Neuronal stem cell (in vitro differentiated cells): Measurements from ENCODE around the gene C1QA.

Experiments
- DNase-seq: peaks from one replicate; pipeline ENCODE4 v3.0.0-alpha.2; 2013; ENCODE audit warnings: low spot score
- H2AFZ ChIP-seq: one replicate; pipeline ENCODE4 v1.6.1; 2013; ENCODE audit warnings: mild to moderate bottlenecking, low read length, inconsistent platforms
- H2AK5ac ChIP-seq: 2 replicates; pipeline ENCODE4 v1.6.1; 2013; ENCODE audit warnings: low read depth, mild to moderate bottlenecking, inconsistent platforms, low read length, moderate library complexity, mixed read lengths
- H2BK120ac ChIP-seq: 2 replicates; pipeline ENCODE4 v1.6.1; 2013; ENCODE audit warnings: low read depth, mild to moderate bottlenecking, inconsistent platforms, low read length, moderate library complexity, mixed read lengths
- H2BK12ac ChIP-seq: one replicate; pipeline ENCODE4 v1.6.1; 2013; ENCODE audit warnings: low read length, inconsistent platforms
- H2BK15ac ChIP-seq: 2 replicates; pipeline ENCODE4 v1.6.1; 2013; ENCODE audit warnings: mild to moderate bottlenecking, low read length, inconsistent platforms, mixed read lengths
- H2BK5ac ChIP-seq: one replicate; pipeline ENCODE4 v1.6.1; 2013; ENCODE audit warnings: inconsistent platforms, mild to moderate bottlenecking, low read length, moderate library complexity
- H3K14ac ChIP-seq: one replicate; pipeline ENCODE4 v1.6.1; 2013; ENCODE audit warnings: low read length, inconsistent platforms
- H3K18ac ChIP-seq: 2 replicates; pipeline ENCODE4 v1.6.1; 2013; ENCODE audit warnings: low read length, inconsistent platforms
- H3K23ac ChIP-seq: 2 replicates; pipeline ENCODE4 v1.6.1; 2013; ENCODE audit warnings: low read depth, mild to moderate bottlenecking, mixed read lengths, low read length, inconsistent platforms; ENCODE audit not compliant: poor library complexity
- H3K27ac ChIP-seq: replicated peaks from 3 replicates; pipeline ENCODE4 v1.5.1; 2013; ENCODE audit warnings: low read length, inconsistent platforms
- H3K27me3 ChIP-seq, 3 experiments: 2 replicates each; pipeline ENCODE4 v1.6.1; 2013; ENCODE audit warnings: low read length in 3 of 3, mild to moderate bottlenecking in 2 of 3, inconsistent platforms in 1 of 3, low read depth in 1 of 3, mixed read lengths in 1 of 3, moderate library complexity in 1 of 3; ENCODE audit not compliant: control insufficient read depth in 3 of 3, insufficient read depth in 3 of 3
- H3K36me3 ChIP-seq, 2 donors: replicated peaks in 1 of 2; 2 replicates each; pipeline ENCODE4 v1.6.1; 2013; ENCODE audit warnings: low read length in 2 of 2; ENCODE audit not compliant: control insufficient read depth in 2 of 2, insufficient read depth in 2 of 2
- H3K4ac ChIP-seq: 2 replicates; pipeline ENCODE4 v1.6.1; 2013; ENCODE audit warnings: inconsistent platforms, mild to moderate bottlenecking, low read length, moderate library complexity
- H3K4me1 ChIP-seq, 2 donors: 1 replicate in 1 of 2; 2 replicates in 1 of 2; pipeline ENCODE4 v1.6.1; 2013; ENCODE audit warnings: low read length in 2 of 2, low read depth in 1 of 2; ENCODE audit not compliant: control insufficient read depth in 2 of 2, insufficient read depth in 1 of 2
- H3K4me2 ChIP-seq: one replicate; pipeline ENCODE4 v1.6.1; 2013; ENCODE audit warnings: mild to moderate bottlenecking, low read length, inconsistent platforms; ENCODE audit not compliant: insufficient read depth, poor library complexity, severe bottlenecking
- H3K4me3 ChIP-seq, 2 donors: 2 replicates each; pipeline ENCODE4 v1.5.1; 2013; ENCODE audit warnings: low read length in 2 of 2, mild to moderate bottlenecking in 2 of 2, inconsistent platforms in 1 of 2, moderate library complexity in 1 of 2
- H3K79me1 ChIP-seq: one replicate; pipeline ENCODE4 v1.6.1; 2013; ENCODE audit warnings: low read depth, mild to moderate bottlenecking, inconsistent platforms, low read length, moderate library complexity
- H3K9ac ChIP-seq: one replicate; pipeline ENCODE4 v1.6.1; 2013; ENCODE audit warnings: mild to moderate bottlenecking, low read depth, low read length, inconsistent platforms; ENCODE audit not compliant: poor library complexity
- H3K9me3 ChIP-seq, 2 donors: replicated peaks in 1 of 2; 2 replicates each; pipeline versions ENCODE3 to v1.6.1; 2013; ENCODE audit warnings: low read length in 2 of 2, mild to moderate bottlenecking in 2 of 2, inconsistent platforms in 1 of 2, low read depth in 1 of 2, mixed read lengths in 1 of 2, moderate library complexity in 1 of 2; ENCODE audit not compliant: control insufficient read depth in 2 of 2, insufficient read depth in 1 of 2
- H4K8ac ChIP-seq: one replicate; pipeline ENCODE4 v1.6.1; 2013; ENCODE audit warnings: low read depth, mild to moderate bottlenecking, inconsistent platforms, low read length, moderate library complexity
- H4K91ac ChIP-seq: one replicate; pipeline ENCODE4 v1.6.1; 2013; ENCODE audit warnings: low read length, low read depth, mild to moderate bottlenecking, inconsistent platforms; ENCODE audit not compliant: poor library complexity
- WGBS, 2 donors: extraction: QIAGEN DNeasy Blood & Tissue Kit; methylation state at CpG; one replicate each; pipeline ENCODE4 v1.1.7; 2013; ENCODE audit warnings: missing lambda C conversion rate in 2 of 2, mixed read lengths in 1 of 2; ENCODE audit not compliant: insufficient read length in 2 of 2, insufficient replicate concordance in 1 of 2; ENCODE audit errors: extremely low coverage in 2 of 2; 5-methylcytosine and 5-hydroxymethylcytosine counted together

C1QA gene

DNA sequence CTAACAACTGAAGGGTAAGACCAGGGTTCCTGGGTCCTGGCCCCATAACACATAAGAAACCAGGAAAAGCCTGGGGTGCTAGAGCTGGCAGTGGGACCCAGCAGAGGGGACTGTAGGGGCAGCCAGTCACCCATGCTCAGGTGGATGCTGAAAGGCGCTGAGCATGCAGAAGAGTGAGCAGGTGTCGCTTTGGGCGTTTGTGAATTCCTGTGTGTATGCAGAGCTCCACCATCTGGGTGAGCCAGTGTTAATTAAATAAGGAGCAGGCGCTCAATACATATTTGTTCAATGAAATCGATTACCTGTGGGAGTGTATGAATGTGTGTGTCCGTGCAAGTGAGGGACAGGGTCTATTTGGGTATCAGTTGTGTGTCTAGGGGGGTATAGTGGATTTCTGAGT is 499 bp downstream of the C1QA start:
- Histone ChIP-seq H2BK5ac (no peak overlapping the region), H2BK120ac (no peak overlapping the region), H3K79me1 (no peaks in the 10 kb centered on the region), H3K36me3 (no peaks in the 10 kb centered on the region), H3K14ac (no peak overlapping the region), H3K27me3 (peaks cover 0 to 9% (median 0%) of the 10 kb centered on the region in 3 experiments), H3K4ac (no peak overlapping the region), H3K4me3 (no peak overlapping the region), H4K91ac (no peak overlapping the region), H3K9ac (no peak overlapping the region), H3K27ac (no peak overlapping the region), H3K9me3 (no peaks in the 10 kb centered on the region), H3K4me1 (no peaks in the 10 kb centered on the region), H2BK12ac (no peak overlapping the region), H3K23ac (no peak overlapping the region), H2BK15ac (no peak overlapping the region), H2AK5ac (no peak overlapping the region), H3K18ac (no peak overlapping the region), H2AFZ (no peak overlapping the region), H3K4me2 (no peak overlapping the region), H4K8ac (no peak overlapping the region)
- DNase-seq, result no peak
- WGBS, 2 donors, result no CpG with 5 or more reads among the region's 6 CpGs

DNA sequence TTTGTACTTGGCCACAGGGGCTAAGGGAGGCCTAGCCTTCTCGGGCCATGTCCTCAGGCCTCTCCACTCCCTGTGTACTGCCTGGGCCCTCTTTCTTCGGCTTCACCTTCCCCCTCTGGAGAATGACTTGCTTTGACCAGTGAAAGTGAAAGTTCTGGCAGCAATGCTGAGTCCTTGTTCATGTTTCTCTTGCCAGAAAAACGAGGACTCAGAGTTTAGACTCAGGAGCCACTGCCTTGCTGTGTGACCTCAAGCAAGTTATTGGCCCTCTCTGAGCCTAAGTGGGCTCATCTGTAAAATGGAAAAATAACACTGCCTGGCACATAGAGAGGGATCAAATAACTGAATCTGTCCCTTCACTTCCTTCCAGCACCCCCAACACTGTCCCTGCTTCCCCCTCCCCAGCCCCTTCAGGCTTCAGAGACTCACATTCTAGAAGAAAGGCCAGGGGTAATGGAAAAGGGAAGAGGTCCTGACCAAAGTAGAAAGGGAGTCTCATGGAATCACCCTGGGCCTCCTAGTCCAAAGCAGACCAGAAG is 1.5 kb downstream of the C1QA start:
- Histone ChIP-seq H2AFZ (no peak overlapping the region), H3K18ac (no peak overlapping the region), H3K79me1 (no peaks in the 10 kb centered on the region), H3K4me3 (no peak overlapping the region), H3K27me3 (peaks cover 0 to 16% (median 0%) of the 10 kb centered on the region in 3 experiments), H3K27ac (no peak overlapping the region), H3K9ac (no peak overlapping the region), H2BK15ac (peak overlapping the region; percentile 33), H2AK5ac (no peak overlapping the region), H3K4me1 (no peaks in the 10 kb centered on the region), H3K4ac (no peak overlapping the region), H3K36me3 (no peaks in the 10 kb centered on the region), H2BK120ac (no peak overlapping the region), H4K91ac (no peak overlapping the region), H3K14ac (no peak overlapping the region), H2BK12ac (no peak overlapping the region), H3K9me3 (no peaks in the 10 kb centered on the region), H3K4me2 (no peak overlapping the region), H3K23ac (no peak overlapping the region), H2BK5ac (no peak overlapping the region), H4K8ac (no peak overlapping the region)
- no CpG with 5 or more reads among the region's 3 CpGs for WGBS, 2 donors
- DNase-seq, result no peak

DNA sequence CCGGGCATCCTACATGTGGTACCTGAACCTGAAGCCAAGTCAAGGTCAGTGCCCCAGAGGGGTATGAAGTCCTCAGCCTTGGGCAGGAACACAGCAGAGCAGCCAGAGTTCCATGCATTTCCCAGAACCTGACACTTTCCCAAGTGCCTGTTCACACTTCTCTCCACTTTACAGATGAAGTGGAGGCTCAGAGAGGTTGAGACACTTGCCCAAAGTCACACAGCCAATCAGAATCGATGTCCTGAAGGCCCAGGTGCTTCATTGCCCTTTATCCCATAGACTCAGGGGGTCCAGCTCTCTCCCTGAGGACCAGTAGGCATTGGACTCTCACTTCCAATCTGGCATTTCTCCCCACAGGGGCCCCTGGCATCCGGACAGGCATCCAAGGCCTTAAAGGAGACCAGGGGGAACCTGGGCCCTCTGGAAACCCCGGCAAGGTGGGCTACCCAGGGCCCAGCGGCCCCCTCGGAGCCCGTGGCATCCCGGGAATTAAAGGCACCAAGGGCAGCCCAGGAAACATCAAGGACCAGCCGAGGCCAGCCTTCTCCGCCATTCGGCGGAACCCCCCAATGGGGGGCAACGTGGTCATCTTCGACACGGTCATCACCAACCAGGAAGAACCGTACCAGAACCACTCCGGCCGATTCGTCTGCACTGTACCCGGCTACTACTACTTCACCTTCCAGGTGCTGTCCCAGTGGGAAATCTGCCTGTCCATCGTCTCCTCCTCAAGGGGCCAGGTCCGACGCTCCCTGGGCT is 2.2 kb downstream of the C1QA start:
- WGBS, 2 donors, result no CpG with 5 or more reads among the region's 23 CpGs
- Histone ChIP-seq H3K4ac (no peak overlapping the region), H3K36me3 (no peaks in the 10 kb centered on the region), H3K79me1 (no peaks in the 10 kb centered on the region), H3K27ac (no peak overlapping the region), H4K8ac (no peak overlapping the region), H2AFZ (no peak overlapping the region), H2BK15ac (peak overlapping the region; percentile 20), H4K91ac (no peak overlapping the region), H2BK12ac (no peak overlapping the region), H3K27me3 (peaks cover 0 to 22% (median 0%) of the 10 kb centered on the region in 3 experiments), H3K4me1 (no peaks in the 10 kb centered on the region), H3K4me3 (no peak overlapping the region), H2AK5ac (no peak overlapping the region), H2BK5ac (no peak overlapping the region), H3K14ac (no peak overlapping the region), H3K4me2 (no peak overlapping the region), H2BK120ac (no peak overlapping the region), H3K9ac (no peak overlapping the region), H3K9me3 (no peaks in the 10 kb centered on the region), H3K23ac (peak overlapping the region; percentile 87), H3K18ac (no peak overlapping the region)
- no peak for DNase-seq

DNA sequence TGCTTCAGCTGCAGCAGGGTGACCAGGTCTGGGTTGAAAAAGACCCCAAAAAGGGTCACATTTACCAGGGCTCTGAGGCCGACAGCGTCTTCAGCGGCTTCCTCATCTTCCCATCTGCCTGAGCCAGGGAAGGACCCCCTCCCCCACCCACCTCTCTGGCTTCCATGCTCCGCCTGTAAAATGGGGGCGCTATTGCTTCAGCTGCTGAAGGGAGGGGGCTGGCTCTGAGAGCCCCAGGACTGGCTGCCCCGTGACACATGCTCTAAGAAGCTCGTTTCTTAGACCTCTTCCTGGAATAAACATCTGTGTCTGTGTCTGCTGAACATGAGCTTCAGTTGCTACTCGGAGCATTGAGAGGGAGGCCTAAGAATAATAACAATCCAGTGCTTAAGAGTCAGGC is 2.9 kb downstream of the C1QA start:
- no peak overlapping the region for H2AFZ ChIP-seq
- WGBS, 2 donors, result no CpG with 5 or more reads among the region's 8 CpGs
- H2BK15ac ChIP-seq, result no peak overlapping the region
- no peak overlapping the region for H3K14ac ChIP-seq
- no peaks in the 10 kb centered on the region for H3K4me1 ChIP-seq
- no peaks in the 10 kb centered on the region for H3K79me1 ChIP-seq
- no peak overlapping the region for H3K4me2 ChIP-seq
- H3K4me3 ChIP-seq, result no peak overlapping the region
- no peak overlapping the region for H2BK5ac ChIP-seq
- H4K91ac ChIP-seq, result no peak overlapping the region
- H3K4ac ChIP-seq, result no peak overlapping the region
- H3K27ac ChIP-seq, result no peak overlapping the region
- H3K27me3 ChIP-seq, result peaks cover 0 to 22% (median 0%) of the 10 kb centered on the region in 3 experiments
- no peak overlapping the region for H2BK12ac ChIP-seq
- no peaks in the 10 kb centered on the region for H3K36me3 ChIP-seq
- H3K9ac ChIP-seq, result no peak overlapping the region
- no peak for DNase-seq
- no peaks in the 10 kb centered on the region for H3K9me3 ChIP-seq
- no peak overlapping the region for H2AK5ac ChIP-seq
- no peak overlapping the region for H4K8ac ChIP-seq
- H3K18ac ChIP-seq, result no peak overlapping the region
- H3K23ac ChIP-seq, result peak overlapping the region; percentile 87
- no peak overlapping the region for H2BK120ac ChIP-seq
